Mucosa of descending colon (tissue), 3 donors: ENCODE data around the gene ARHGAP6. TPM values are rescaled to one million over a fixed set of nuclear protein-coding genes. Genes with fewer than 3 reads are reported as not detected.

Experiments used
- ATAC-seq: fragments of 200-7000 bp; cut with Tn5 transposase; one replicate; pipeline ENCODE4 v1.9.1; 2020; ENCODE audit warnings: mild to moderate bottlenecking, moderate library complexity
- DNase-seq, 3 donors: peaks; one replicate each; pipeline ENCODE4 v3.0.0-alpha.2; 2020
- H3K36me3 ChIP-seq: fragments of 200-600 bp; one replicate; pipeline ENCODE4 v1.8.0; 2021; ENCODE audit warnings: low read depth, mild to moderate bottlenecking
- H3K4me1 ChIP-seq: fragments of 200-600 bp; one replicate; pipeline ENCODE4 v1.8.0; 2021; ENCODE audit warnings: low read depth, mild to moderate bottlenecking
- H3K4me3 ChIP-seq: fragments of 200-600 bp; one replicate; pipeline ENCODE4 v1.8.0; 2021; ENCODE audit warnings: mild to moderate bottlenecking
- H3K9me3 ChIP-seq: fragments of 200-600 bp; one replicate; pipeline ENCODE4 v1.8.0; 2021; ENCODE audit warnings: mild to moderate bottlenecking
- intact Hi-C, 2 donors: fragments of 100-400 bp; cut with DNase I in 1 of 2; cut with micrococcal nuclease in 1 of 2; formaldehyde crosslinking; loops; one replicate each; pipeline versions ENCODE4 v1.11.0 to v1.11.1; 2022; cut with DNase I, micrococcal nuclease
- total RNA-seq, 3 donors: library from RNA; stranded (reverse); fragmentation: NEBNext Ultra II Directional in 2 of 3; extraction: Animal tissue kit (Norgen Biotek cat#: 25700) in 2 of 3; gene quantifications; one replicate each; pipeline versions ENCODE4 v1.2.1 to v1.2.4, GENCODE V29; 2021 to 2023
- TF ChIP-seq, protein P1 (sequence below): fragments of 200-600 bp; IDR thresholded peaks from one replicate; pipeline ENCODE4 v1.8.0; 2022; ENCODE audit warnings: antibody characterized with exemption, mild to moderate bottlenecking
- donor health status: DM: no; HTN: no; CAD: no; lungs with moderate emphysema.
- donor health status: DM: no; HTN: no; CAD: no.
- donor health status: DM: no; HTN: yes; CAD: no.

The ARHGAP6 gene
- total RNA-seq, 3 donors from 2014 or later = 2.2 to 41.5 (median 4.4) TPM

DNA sequence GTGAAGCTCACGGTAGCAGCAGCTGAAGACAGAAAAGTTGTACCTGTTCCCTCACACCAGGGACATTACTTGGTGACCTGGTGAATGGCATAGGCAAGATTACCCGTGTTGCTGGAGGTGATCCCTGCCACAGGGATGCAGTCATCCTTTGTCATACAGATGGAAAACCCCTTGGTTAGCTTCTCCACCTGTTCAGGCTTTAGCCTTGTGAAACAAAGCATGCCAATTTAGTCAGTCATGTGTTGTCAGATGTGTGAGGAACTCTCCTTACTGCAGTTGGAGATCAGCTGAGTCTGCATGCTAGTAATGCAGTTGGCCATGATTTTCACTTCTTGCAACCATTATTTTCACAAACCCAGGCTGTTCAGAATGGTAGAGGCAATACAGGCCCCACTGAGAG, 331.6 kb downstream of the ARHGAP6 start:
- TF ChIP-seq, protein P1, sequence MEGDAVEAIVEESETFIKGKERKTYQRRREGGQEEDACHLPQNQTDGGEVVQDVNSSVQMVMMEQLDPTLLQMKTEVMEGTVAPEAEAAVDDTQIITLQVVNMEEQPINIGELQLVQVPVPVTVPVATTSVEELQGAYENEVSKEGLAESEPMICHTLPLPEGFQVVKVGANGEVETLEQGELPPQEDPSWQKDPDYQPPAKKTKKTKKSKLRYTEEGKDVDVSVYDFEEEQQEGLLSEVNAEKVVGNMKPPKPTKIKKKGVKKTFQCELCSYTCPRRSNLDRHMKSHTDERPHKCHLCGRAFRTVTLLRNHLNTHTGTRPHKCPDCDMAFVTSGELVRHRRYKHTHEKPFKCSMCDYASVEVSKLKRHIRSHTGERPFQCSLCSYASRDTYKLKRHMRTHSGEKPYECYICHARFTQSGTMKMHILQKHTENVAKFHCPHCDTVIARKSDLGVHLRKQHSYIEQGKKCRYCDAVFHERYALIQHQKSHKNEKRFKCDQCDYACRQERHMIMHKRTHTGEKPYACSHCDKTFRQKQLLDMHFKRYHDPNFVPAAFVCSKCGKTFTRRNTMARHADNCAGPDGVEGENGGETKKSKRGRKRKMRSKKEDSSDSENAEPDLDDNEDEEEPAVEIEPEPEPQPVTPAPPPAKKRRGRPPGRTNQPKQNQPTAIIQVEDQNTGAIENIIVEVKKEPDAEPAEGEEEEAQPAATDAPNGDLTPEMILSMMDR = no peak
- intact Hi-C loops = no loop called here
- no peak overlapping the region for H3K4me3 ChIP-seq
- no peaks in the 10 kb centered on the region for H3K4me1 ChIP-seq
- no peak for DNase-seq
- no peaks in the 10 kb centered on the region for H3K9me3 ChIP-seq
- H3K36me3 ChIP-seq = no peaks in the 10 kb centered on the region
- ATAC-seq = no peak

DNA sequence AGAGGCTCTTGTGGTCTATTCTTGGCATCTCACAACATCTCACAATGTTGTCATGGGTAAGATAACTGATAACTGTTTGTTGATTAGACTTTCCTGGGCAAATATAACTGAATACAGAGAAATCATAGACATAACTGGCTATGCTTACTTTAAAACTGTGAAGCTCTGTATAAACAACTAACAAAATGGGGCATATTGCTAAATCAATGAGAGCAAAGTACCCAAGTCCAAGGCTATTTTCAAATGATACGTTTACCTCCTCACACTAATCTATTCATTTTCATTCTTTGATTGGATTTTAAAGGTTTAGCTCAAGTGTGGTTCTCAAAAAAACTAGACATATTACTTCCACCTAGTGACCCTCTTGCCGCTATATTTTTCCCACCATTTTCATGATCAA, 333.9 kb downstream of the ARHGAP6 start:
- TF ChIP-seq, protein P1 = no peak
- Histone ChIP-seq H3K4me3 (no peak overlapping the region), H3K9me3 (no peaks in the 10 kb centered on the region), H3K36me3 (no peaks in the 10 kb centered on the region), H3K4me1 (no peaks in the 10 kb centered on the region)
- no peak for ATAC-seq
- no peak for DNase-seq
- intact Hi-C loops = no loop called here

DNA sequence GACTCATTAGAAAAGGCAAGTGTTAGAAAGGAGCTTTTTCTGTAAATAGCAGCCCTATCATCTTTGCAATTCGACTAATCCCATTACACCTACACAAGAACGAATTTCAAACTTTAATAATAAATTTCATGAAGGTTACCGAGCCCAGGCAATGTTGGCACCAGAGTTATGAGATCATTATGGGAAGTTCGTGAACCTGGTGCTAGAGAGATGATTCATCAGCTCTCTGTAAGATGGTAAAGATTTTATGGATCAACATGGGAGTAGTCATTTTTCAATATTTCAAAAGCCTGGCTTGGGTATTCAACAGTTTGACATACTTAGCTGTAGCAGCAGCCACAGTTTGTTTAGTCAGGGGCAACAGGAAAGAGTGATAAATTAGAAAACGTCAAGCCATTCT, 336.7 kb downstream of the ARHGAP6 start:
- H3K4me3 ChIP-seq = no peak overlapping the region
- no peaks in the 10 kb centered on the region for H3K36me3 ChIP-seq
- no peaks in the 10 kb centered on the region for H3K4me1 ChIP-seq
- TF ChIP-seq, protein P1 = no peak
- intact Hi-C loops = no loop called here
- DNase-seq (no peak), ATAC-seq (no peak)
- no peaks in the 10 kb centered on the region for H3K9me3 ChIP-seq

DNA sequence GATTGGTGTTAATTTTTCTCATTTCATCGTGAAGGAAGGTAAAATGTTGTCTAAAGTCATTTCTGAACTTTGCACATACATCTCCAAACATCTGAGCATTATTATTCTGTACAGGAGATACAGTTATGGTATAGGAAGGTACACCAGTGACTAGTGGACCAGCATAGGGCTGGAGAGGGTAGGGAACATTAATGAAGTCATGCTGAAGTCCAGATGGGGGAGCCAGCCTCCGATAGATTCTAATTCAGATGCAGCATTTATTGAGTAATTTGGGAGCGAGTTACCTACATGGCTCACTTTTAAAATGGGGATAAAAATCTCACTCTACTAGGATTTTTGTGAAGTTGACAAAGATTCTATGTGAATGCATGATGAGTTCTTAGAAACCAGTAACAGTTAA, 337.6 kb downstream of the ARHGAP6 start:
- H3K4me3 ChIP-seq = no peak overlapping the region
- TF ChIP-seq, protein P1 = no peak
- no peak for ATAC-seq
- no peaks in the 10 kb centered on the region for H3K4me1 ChIP-seq
- no peaks in the 10 kb centered on the region for H3K36me3 ChIP-seq
- DNase-seq = no peak
- intact Hi-C loops = no loop called here
- no peaks in the 10 kb centered on the region for H3K9me3 ChIP-seq

GRCh38 chrX:11321986-11322385, 343.7 kb downstream of the ARHGAP6 start:
- intact Hi-C loops = no loop called here
- no peak for ATAC-seq

More at GRCh38 chrX:11321986-11322385, 343.7 kb downstream of the ARHGAP6 start:
- Histone ChIP-seq H3K4me3 (no peak overlapping the region), H3K9me3 (no peaks in the 10 kb centered on the region), H3K4me1 (no peaks in the 10 kb centered on the region), H3K36me3 (no peaks in the 10 kb centered on the region)
- DNase-seq = no peak
- TF ChIP-seq, protein P1 = no peak
